ENCODE measurements around the gene NAIF1.
"Not testable (repeated sequence)": the region's sequence is repeated elsewhere in the genome, so short reads cannot be mapped to it uniquely, and the experiment has no call there.

The NAIF1 gene

DNA sequence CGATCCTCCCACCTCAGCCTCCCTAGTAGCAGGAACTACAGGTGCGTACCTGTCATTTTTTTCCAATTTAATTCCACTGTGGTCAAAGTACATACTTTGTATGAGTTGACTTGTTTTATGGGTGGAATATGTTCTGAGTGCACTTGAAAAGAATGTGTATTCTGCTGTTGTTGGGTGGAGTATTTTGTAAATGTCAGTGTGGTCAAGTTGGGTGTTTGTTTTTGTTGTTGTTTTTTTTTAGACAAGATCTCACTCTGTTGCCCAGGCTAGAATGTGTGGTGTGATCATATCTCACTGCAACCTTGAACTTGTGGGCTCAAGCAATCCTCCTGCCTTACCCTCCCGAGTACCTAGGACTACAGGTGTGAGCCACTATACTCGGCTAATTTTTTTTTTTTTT lies 18.8 kb upstream of the NAIF1 start:
- DNase-seq (ENCODE audit: low read depth), result no peak

DNA sequence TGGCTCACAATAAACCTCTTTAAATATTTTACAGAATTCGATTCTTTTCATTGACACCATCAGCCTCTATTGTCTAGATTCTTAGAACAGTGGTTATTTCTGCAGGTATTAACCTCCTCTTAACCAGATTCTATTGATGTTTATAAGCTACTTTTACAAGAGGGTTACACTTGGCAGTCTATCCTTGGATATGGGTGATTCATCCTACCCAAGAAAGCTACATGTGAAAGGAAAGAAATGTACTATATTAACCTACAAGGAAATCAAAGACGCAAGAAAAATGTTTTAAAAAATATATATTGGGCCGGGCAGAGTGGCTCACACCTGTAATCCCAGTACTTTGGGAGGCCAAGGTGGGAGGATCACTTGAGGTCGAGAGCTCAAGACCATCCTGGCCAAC lies 17.6 kb upstream of the NAIF1 start:
- DNase-seq (ENCODE audit: low read depth), result no peak

DNA sequence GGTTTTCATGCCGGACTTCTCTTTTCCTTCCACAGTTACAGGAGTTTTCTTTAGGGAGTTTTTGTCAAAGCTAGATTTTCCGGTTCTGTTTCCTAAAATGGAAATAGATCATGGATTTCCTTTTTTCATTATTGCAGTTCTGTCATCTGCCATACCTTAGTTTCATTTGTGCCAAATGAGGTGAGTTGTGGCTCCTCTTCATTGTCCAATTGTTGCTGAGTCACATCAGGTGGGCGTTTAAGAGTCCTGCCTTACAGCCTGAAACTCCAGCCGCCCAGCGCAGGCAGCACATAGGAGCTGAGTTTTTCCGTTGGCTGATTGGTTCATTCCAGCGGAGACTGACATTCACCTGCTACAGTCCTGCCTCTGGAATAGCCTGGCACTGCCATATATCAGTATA lies 15.0 kb upstream of the NAIF1 start:
- no peak for DNase-seq (ENCODE audit: low read depth)

DNA sequence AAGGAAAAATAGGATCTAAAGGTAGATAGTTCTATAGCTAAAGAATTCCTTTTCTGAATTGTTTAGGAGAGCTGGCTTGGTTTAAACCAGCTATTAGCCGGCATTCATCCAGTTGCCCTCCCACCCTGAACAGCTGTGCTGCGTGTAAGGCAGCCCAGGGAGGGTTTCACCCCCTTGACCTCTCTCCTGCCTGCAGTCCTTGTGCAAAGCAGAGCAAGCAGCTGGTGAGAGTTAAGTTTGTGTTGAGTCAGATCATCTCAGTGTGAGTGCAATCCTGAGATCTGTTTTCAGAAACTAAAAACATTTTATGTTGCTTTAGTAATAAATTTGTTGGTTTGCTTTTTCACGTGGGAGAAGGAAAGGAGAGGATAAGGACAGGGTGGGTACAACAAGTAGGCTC lies 13.9 kb upstream of the NAIF1 start:
- peak; percentile 95 for DNase-seq (ENCODE audit: low read depth)

DNA sequence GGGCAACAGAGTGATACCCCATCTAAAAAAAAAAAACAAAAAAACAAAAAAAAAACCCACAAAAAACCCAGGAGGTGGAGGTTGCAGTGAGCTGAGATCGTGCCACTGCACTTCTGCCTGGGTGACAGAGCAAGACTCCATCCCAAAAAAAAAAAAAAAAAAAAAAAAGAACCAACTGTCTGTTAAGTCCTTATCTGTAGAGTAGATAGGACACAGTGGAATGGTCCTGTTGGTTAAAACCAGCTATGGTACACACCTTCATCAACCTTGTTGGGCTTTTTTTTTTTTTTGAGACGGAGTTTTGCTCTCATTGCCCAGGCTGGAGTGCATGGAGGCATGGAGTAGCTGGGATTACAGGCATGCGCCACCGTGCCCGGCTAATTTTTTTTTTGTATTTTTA lies 13.1 kb upstream of the NAIF1 start:
- DNase-seq (ENCODE audit: low read depth), result no peak

DNA sequence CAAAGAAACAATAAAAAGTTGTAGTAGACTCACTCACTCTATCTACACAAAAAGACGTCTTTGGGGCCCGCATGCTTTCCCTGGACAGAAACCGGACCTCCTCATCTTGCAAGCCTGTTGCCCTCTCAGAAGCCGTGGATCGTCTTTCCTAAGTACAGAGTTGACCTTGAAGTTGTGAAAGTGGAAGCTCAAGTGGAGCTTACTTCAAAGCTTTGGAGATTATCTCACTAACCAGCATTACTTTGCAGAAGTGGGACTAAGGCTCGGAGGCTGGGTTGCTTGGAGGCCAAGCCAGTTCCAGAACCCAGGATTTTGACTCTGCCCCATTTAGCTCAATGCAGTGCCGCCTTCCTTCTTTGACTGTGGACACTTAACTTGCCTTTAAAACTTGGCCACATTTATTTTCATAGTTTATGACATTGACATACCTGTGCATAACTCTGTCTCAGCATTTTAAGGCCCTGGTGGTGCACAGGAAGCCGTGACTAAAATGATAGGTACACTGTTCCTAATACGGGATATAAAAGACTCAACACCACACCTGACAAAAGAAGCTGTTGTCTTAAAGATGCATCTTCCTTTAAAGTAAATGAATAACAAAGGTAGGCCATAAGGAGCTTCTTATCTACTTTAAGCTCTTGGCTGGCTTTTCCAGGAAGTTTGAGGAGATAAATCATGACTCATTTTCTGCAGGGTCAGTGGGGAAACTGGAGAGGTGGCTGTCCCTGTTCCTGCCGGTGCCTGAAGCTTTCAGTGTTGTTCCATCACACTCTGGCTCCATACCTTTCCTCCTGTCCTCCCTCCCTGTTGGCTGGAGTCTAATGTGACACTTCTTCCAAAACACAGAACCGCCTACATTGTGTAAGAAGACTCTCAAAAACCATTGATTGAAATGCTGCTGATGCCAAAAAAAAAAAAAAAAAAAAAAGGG lies 11.6 kb upstream of the NAIF1 start:
- DNase-seq (ENCODE audit: low read depth), result peak; percentile 78

DNA sequence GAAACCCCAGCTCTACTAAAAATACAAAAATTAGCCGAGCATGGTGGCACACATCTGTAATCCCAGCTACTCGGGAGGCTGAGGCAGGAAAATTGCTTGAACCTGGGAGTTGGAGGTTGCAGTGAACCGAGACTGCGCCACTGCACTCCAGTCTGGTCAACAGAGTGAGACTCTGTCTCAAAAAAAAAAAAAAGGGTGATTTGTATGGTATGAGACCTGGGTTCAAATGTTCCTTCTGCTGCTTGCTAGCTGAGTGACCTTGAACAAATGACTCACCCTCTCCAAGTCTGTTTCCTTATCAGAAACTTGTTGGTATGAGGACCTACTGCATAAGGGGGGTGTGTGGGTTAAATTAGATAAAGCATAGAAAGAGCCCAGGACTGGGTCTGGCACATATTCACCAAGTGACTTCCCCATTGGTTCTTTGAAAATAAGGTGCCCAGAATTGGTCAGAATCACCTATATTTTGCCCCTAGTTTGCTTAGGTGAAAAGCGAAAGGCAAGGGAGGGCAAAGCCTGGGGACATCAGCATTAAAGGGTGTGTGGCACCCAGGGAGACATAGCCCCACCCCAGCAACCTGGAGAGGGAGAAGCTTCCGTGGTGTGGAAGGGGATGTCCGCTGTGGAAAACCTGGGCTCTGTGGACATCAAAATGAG lies 10.9 kb upstream of the NAIF1 start:
- no peak for DNase-seq (ENCODE audit: low read depth)

DNA sequence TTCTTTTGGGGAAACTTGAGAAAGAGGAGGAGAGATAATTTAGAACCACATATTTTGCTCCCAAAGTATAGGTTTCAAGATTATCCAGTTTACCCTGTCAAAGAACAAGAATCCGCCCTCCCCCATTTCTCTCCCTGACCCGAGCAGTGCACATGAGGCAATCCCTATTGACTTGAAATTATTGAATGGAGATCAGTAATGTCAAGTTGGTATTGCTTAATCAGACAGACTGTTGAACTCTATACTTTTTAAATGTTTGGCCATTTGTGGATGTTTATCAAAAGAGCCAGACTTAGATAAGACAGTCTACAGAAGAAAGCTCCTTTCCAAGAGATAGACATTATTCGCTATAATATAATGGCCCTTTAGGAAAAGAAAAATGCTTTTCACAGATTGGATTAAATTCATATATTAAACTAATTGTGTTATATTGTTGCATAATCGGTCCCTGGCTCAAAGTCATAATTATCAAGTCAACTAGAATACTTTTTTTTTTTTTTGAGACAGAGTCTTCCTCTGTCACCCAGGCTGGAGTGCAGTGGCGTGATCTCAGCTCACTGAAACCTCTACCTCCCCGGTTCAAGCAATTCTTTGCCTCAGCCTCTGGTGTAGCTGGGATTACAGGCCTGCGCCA lies 6.2 kb upstream of the NAIF1 start:
- peak; percentile 48 for DNase-seq (ENCODE audit: low read depth)

DNA sequence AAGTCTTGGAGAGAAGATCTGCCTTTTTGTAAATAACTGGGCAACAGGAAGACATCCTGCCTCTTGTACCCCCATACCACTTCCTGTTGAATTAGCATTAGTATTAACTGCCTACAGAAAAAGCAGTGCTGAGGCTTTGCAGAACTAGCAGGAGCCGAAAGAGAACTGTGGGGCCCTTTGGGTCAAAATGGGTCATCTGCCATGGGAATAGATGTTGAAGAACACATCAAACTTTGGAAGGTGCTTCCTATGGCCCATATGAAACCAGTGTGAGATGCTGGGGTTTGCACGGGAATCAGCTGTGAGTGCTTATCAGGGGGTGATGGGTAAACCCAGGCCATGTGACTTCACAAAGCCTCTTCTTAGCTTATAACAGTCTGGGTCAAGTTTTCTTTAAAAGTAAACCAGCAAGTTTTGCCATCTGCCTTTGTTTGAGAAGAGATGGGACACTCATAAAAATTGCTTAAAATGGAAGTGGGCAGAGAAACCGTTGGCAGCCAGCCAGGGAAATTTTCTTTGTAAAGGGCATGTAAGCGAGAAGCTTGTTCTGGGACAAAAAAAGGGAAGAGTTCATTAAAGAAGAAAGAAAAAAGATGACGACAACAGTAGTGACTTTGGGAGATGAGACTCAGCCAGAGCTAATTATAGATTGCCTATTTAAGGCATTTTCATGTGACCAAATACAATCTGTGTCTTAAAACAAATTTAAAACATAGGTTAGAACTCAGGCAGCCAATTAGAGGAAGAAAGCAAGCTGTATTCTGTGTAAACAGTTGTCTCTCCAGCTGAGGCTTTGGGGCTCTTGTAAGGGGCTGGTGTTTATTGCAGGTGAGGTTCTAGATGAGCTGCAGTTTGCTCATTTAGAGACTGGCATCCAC lies 5.3 kb upstream of the NAIF1 start:
- peak; percentile 55 for DNase-seq (ENCODE audit: low read depth)

DNA sequence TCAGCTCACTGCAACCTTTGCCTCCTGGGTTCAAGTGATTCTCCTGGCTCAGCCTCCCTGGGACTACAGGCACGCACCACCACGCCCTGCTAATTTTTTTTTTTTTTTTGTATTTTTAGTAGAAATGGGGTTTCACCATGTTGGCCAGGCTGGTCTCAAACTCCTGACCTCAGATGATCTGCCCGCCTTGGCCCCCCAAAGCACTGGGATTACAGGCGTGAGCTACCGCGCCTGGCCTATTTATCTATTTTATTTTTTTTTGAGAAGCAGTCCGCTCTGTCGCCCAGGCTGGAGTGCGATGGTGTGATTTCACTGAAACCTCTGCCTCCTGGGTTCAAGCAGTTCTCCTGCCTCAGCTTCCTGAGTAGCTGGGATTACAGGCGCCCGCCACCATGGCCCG lies 4.4 kb upstream of the NAIF1 start:
- DNase-seq (ENCODE audit: low read depth), result not testable (repeated sequence)

DNA sequence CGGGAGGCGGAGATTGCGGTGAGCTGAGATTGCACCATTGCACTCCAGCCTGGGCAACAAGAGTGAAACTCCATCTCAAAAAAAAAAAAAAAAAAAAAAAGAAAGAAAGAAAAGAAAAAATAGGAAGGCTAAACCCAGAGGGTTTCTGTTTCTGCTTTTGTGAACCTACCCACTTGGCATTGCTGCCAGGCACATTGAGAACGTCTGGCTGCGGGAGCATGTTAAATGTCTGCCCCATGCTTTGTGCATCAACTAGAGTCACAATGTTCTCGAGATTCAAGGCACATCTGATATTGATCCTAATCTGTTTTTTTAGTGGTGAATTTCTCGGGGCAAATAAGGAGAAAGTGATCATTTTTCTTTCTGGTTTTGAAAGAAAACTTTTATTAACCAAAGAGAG lies 3.8 kb upstream of the NAIF1 start:
- no peak for DNase-seq (ENCODE audit: low read depth)

DNA sequence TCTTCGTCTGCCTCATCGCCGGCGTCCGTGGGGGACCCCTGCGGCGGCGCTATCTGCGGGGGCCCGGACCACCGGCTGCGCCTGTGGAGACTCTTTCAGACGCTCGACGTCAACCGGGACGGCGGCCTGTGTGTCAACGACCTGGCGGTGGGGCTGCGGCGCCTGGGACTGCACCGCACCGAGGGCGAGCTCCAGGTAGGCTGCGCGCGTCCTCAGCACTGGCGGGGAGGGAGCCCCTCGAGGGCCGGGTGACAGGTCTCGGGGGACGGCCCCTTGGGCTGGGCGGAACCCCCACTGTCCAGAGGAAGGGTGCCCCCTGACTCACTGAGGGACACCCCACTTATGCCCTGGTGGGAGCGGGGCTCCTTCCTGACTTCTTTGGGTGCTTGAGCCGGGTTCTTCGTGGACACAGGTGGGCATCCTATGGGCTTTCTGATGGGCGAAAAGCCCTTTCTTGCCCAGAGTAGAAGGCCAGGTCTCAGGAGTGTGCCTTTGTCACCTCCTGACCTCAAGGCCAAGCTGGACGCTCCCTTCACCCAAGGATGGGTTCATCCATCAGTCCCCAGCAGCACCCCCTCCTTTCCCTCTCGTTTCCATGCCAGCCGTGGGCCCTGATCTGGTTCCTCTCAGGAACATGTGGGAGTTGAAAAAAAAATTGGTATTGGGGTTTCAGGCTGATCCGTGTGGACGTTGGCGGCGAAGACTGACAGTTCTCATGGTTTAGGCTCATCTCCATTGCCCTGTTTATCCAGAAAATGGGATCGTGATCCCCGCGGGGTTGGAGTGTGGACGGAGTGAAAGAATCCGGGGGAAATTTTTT lies 1.5 kb upstream of the NAIF1 start:
- DNase-seq (ENCODE audit: low read depth), result no peak

DNA sequence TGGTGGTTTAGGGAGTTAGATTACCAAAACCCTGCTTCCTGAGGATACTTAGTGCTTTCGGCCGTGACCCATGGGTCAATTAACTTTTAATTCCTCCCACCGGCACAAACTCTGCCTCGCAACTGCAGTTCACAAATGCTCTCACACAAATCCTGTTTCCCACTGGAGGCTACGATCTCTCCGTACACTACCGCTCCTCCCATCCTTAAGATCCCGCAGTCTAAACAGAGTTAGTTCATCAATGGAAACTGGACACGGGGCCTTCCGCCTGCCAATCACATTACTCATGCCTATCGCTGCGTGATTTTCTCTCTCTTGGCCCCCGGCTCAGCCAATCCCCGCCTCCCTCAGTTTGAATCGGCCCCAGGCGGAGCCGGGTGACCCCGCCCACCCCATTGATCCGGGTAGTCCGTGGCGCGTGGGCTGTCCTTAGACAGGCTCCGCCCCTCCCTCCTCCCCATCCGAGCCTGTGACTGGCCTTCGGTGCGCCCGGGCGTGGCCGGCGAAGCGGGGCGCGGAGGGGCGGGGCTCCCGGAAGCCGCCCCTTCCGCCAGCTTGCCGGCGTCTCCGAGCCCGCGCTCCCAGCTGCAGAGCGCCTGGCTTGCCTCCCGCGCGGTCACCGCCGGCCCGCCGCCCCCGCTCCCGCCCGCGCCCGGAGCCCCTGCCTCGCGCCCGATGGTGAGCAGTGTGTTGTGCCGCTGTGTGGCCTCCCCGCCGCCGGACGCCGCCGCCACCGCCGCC lies 695 bp upstream of the NAIF1 start, which contains the start of gene SLC25A25:
Gene SLC25A25, plus strand, starts transcription at position 588 of the 741 bp plus-strand sequence. Its CDS starts 88 bp downstream, at position 676.
- DNase-seq (ENCODE audit: low read depth), result peak; percentile 99

DNA sequence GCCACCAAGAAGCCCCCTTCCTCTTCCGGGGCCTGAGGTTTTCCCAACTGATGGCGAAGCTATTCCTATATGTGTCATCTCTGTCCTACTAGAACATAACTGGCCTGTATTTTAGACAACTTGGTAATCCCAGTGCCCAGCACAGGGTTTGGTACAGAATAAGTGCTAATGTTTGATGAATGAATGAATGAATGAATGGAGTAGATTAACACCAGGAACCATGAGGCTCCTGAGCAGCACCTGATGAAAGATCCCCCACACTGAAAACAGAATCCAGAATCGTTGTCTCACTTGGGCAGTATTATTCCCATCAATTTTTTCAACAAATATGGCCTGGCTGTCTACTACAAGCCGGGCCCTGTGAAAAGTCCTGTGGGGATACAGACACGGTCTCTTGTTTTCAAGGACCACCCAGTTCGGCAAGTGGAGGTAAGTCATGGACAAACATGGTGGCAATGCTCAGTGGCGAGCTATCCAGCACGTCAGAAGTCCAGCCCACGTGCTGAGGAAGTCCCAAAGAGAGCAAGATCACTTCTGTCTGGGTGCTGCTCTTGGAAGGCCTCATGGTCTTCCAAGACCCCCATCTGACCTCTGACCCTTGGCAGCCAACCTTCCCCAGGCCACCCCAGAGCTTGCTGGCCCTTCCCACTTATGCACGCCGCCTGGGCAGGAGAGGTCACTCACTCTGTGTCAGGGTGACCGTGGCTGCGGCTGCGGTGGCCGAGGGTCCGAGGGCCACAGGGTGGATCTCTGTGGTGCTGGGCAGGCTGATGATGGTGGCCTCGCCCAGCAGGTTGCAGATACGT lies 1.0 kb downstream of the NAIF1 start:
- no peak for DNase-seq (ENCODE audit: low read depth)

DNA sequence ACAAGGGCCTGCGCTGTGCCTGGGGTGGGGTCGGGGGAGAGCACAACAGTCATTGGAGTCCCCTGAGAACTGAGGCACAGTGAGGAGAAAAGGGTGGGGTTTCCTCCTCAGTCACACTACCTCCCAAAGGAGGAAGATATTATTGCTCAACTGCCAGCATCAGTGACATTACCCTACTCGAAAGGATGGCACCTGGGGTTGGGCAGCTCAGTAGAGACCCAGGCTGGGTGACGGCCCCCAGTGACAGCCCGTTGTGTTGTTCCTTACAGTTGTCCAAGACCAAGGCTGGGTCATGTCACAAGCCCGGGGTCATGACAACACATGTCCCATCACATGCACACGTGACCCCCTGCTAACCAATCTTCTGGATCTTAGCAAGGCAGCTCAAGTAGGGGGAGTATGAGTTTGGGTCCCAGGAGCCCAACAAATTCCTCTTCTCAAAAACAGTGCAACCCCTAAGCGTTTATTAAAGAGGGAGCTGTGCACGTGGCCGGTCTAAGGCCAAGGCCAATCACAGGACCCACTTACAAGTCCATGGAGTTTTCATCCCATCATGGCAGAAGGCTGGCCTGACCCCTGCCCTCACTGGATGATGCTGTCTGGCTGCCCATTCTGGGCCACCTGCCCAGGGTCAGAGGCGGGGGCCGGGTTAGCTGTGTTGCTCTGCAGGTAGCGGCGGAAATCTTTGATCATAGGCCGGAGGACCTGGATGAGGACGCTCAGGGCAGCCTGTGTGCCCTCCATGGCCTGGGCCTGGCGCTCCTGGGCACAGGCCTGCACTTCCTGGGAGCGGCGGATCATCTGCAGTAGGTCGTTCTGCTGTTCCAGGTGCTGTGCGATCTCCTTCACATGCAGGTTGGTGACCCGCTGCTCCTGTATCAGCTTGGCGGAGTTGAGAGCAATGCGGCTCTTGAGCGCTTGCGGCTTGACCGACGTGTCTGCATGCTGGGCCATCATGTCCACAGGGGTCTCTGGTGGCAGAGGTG lies 4.0 kb downstream of the NAIF1 start:
- DNase-seq (ENCODE audit: low read depth), result no peak

DNA sequence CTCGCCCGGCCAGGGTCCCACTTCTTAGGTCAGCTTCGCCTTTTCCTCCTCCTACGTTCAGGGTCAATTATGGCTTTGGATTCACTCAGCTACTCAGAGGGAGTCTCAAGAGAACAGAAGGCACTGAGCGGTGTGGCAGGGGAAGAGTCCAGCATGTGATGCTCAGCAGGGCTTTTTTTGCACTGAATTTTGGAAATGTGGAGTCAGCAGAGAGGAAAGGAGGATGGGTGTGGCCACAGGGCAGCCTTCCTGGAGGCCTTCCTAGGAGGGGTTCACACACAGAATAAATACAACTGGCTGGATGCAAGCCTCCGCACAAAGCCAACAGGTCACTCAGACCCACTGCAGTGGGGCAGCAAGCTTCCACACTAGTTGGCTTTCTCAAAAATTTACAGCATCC lies 4.8 kb downstream of the NAIF1 start:
- no peak for DNase-seq (ENCODE audit: low read depth)

DNA sequence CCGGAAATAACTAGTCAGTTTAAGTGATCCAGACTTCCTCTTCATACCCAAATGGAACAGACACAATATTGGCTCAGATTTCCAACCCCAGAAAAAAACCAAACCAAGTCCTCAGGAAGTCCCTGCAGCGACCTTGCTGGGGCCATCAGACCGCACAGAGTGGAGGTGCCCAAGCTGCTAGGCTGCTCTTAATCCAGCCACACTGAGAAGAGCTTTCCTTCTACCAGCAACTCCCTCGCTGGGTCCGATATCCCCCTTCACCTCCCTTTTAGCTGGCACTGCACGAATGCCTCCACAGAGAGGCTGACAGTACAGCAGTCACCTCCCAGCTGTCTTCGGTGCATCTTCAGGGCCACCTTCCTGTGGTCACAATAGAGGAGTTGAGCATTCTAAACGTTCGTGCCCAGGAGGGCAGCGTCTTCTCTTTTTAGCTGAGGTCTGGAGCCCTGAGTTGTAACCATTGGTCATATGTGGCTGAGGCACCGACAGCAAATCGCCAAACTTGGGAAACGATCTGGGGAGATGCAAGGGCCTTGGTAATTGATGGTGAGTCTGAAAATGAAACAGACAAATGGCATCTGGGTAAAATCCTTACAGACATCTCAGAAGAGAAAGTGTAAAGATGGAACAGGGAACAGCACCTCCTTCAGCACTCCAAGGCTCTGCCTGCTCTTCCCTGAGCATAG lies 5.7 kb downstream of the NAIF1 start:
- DNase-seq (ENCODE audit: low read depth), result no peak

Measured in iris pigment epithelial cell (primary cell).